Measurements from ENCODE around the gene ZDHHC14.

DNA sequence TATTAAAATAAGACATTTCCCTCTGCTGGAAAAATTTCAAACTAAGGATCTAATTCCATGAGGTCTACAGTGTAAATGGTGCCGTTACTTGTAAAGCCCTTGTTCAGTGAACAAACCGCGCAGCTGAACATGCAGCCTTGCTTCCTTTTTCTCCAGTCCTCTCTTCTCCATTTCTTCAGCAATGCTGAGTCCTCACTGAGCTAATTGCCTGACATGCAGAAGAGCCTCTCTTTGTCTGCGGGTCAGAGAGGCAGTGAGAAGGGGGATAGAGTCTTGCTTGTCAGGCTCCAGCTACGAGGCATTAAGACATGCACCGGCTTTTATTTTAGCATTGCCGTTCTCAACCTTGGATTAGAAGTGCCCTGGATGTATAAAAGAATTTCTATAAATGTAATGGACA, 25.7 kb downstream of the ZDHHC14 start:
- TF ChIP-seq, protein P1, sequence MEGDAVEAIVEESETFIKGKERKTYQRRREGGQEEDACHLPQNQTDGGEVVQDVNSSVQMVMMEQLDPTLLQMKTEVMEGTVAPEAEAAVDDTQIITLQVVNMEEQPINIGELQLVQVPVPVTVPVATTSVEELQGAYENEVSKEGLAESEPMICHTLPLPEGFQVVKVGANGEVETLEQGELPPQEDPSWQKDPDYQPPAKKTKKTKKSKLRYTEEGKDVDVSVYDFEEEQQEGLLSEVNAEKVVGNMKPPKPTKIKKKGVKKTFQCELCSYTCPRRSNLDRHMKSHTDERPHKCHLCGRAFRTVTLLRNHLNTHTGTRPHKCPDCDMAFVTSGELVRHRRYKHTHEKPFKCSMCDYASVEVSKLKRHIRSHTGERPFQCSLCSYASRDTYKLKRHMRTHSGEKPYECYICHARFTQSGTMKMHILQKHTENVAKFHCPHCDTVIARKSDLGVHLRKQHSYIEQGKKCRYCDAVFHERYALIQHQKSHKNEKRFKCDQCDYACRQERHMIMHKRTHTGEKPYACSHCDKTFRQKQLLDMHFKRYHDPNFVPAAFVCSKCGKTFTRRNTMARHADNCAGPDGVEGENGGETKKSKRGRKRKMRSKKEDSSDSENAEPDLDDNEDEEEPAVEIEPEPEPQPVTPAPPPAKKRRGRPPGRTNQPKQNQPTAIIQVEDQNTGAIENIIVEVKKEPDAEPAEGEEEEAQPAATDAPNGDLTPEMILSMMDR (optimal IDR thresholded peaks at IDR 0.05 in 1 of 3, IDR thresholded peaks at IDR 0.05 in 1 of 3, conservative IDR thresholded peaks at IDR 0.05 in 1 of 3; ENCODE audit: extremely low read depth in 1 of 3, insufficient read depth in 2 of 3, low read length in 3 of 3) = no peak
- no peak for TF ChIP-seq EZH2 (IDR thresholded peaks at IDR 0.05; ENCODE audit: low read length)
